Measurements from ENCODE around the gene CCDC83.

Gene CCDC83

DNA sequence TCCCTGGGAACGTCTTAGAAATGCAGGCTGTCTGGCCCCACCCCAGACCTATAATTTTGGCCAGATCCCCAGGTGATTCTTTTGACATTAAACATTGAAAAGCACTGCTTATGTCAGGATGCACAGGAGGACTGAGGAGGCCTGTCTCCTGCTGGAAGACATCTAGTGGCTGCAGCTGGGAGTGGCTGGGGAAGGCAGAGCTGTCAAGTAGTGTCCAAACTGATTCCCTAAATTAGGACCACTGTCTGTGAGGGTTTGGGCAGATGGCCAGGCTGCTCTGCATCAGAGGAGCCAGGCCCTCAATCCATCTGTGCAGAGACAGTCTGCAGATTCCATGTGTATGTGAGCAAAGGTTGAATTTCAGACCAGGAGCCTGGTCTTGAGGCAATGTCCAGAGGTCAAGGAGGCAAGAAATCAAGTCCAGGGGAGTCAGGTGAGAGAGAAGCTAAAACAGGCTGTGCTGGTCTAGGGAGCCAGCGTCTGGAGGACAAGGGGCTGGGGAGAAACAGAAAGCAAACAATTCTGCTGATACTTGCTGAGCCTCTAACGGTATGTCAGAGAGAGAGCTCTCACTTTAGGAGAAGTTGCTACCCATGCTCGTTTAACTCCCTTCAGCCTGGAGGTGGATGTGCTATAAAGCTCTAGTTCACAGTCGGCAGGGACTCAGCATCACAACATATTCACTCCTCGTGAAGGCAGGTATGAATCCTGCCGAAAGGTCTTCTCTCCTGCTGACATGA, 28.9 kb upstream of the CCDC83 start:
- Histone ChIP-seq H3K36me3 (ENCODE audit: control insufficient read depth in 2 of 2, insufficient read depth in 1 of 2, low read length in 2 of 2) (no peaks in the 10 kb centered on the region), H3K4me1 (ENCODE audit: control insufficient read depth, insufficient read depth, low read length) (peaks cover 10% of the 10 kb centered on the region), H3K27ac (ENCODE audit: extremely low read depth, low read depth, low read length) (no peak overlapping the region), H3K9me3 (ENCODE audit: control insufficient read depth, insufficient read depth, low read depth, low read length) (no peaks in the 10 kb centered on the region), H3K4me3 (ENCODE audit: low read depth, low read length) (no peak overlapping the region)
- ChIA-PET CTCF (interaction anchor here (0.7 to 3.2 kb wide), 8 partner anchors 12 to 405 kb away, joined by 3 to 21 read pairs (median 4); partner anchors contain the start of gene CCDC83), POLR2A (no interaction called here)
- TF ChIP-seq, protein P1, sequence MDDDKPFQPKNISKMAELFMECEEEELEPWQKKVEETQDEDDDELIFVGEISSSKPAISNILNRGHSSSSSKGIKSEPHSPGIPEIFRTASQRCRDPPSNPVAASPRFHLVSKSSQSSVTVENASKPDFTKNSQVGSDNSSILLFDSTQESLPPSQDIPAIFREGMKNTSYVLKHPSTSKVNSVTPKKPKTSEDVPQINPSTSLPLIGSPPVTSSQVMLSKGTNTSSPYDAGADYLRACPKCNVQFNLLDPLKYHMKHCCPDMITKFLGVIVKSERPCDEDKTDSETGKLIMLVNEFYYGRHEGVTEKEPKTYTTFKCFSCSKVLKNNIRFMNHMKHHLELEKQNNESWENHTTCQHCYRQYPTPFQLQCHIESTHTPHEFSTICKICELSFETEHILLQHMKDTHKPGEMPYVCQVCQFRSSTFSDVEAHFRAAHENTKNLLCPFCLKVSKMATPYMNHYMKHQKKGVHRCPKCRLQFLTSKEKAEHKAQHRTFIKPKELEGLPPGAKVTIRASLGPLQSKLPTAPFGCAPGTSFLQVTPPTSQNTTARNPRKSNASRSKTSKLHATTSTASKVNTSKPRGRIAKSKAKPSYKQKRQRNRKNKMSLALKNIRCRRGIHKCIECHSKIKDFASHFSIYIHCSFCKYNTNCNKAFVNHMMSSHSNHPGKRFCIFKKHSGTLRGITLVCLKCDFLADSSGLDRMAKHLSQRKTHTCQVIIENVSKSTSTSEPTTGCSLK (tag by site-specific recombination; IDR thresholded peaks at IDR 0.05) = no peak
- TF ChIP-seq, protein P2, sequence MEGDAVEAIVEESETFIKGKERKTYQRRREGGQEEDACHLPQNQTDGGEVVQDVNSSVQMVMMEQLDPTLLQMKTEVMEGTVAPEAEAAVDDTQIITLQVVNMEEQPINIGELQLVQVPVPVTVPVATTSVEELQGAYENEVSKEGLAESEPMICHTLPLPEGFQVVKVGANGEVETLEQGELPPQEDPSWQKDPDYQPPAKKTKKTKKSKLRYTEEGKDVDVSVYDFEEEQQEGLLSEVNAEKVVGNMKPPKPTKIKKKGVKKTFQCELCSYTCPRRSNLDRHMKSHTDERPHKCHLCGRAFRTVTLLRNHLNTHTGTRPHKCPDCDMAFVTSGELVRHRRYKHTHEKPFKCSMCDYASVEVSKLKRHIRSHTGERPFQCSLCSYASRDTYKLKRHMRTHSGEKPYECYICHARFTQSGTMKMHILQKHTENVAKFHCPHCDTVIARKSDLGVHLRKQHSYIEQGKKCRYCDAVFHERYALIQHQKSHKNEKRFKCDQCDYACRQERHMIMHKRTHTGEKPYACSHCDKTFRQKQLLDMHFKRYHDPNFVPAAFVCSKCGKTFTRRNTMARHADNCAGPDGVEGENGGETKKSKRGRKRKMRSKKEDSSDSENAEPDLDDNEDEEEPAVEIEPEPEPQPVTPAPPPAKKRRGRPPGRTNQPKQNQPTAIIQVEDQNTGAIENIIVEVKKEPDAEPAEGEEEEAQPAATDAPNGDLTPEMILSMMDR (tag by site-specific recombination; IDR thresholded peaks at IDR 0.05) = peak; percentile 16; the same call in 1 of the 2 replicates
- 0 out of 2 replicates have a peak, but pooled peaks have one; percentile 12 for TF ChIP-seq ZNF654 (tag by site-specific recombination; IDR thresholded peaks at IDR 0.05; ENCODE audit: low read depth)
- peak; percentile 80 for TF ChIP-seq PRDM1 (tag by site-specific recombination; IDR thresholded peaks at IDR 0.05)
- no peak for TF ChIP-seq ZNF266 (tag by site-specific recombination; IDR thresholded peaks at IDR 0.05; ENCODE audit: low read depth)

DNA sequence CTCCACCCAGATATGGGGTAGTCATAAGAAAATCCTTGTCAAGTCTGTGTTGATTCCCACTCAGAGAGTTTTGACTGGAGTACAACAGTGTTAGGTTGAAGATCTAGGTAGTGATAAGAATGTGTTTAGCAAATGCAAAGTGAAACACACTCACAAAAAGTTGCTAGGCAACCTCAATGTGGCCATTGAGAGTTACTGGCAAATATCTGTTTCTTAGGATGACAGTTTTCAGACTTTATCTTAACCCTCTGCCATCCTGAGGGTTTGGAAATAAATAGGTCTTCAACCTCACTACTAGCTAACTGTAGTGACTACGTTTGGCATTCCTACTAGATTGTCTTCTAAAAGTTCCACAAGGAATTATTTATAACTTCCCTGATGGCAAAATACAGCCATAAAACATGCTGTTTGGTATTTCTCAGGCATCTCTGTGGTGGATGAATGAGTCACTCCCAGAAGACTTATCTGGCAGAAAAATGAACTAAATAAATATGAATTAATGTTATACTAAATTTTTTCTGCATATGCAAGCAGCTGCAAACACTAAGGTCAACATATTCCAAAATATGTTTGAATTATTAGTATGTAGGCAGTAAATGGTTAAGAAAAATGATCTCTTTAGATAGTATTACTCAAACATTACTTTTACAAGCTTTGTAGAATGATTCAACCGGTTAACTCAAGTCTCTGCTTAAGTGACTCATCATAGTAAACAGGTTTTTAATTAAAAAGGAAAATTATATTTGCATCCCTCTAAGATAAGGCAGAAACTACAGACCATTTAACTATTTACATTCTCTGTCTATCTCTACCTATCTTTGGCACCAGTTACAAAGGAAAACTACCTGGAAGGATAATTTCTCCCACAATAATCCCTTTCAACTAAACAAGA, 27.2 kb upstream of the CCDC83 start:
- Histone ChIP-seq H3K4me1 (ENCODE audit: control insufficient read depth, insufficient read depth, low read length) (peaks cover 10% of the 10 kb centered on the region), H3K36me3 (ENCODE audit: control insufficient read depth in 2 of 2, insufficient read depth in 1 of 2, low read length in 2 of 2) (no peaks in the 10 kb centered on the region), H3K27ac (ENCODE audit: extremely low read depth, low read depth, low read length) (no peak overlapping the region; the same call in 1 of the 2 replicates), H3K9me3 (ENCODE audit: control insufficient read depth, insufficient read depth, low read depth, low read length) (no peaks in the 10 kb centered on the region), H3K4me3 (ENCODE audit: low read depth, low read length) (no peak overlapping the region)
- POLR2A ChIA-PET = interaction anchor here (1.5 kb wide), 1 partner anchor 32 kb away, joined by 5 read pairs; no protein-coding TSS in a partner anchor
- CTCF ChIA-PET = interaction anchor here (0.6 to 3.2 kb wide), 6 partner anchors 9 to 232 kb away, joined by 3 to 21 read pairs (median 4); partner anchors contain the start of gene CCDC83
- TF ChIP-seq, protein P3, sequence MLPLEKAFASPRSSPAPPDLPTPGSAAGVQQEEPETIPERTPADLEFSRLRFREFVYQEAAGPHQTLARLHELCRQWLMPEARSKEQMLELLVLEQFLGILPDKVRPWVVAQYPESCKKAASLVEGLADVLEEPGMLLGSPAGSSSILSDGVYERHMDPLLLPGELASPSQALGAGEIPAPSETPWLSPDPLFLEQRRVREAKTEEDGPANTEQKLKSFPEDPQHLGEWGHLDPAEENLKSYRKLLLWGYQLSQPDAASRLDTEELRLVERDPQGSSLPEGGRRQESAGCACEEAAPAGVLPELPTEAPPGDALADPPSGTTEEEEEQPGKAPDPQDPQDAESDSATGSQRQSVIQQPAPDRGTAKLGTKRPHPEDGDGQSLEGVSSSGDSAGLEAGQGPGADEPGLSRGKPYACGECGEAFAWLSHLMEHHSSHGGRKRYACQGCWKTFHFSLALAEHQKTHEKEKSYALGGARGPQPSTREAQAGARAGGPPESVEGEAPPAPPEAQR (tag by site-specific recombination; IDR thresholded peaks at IDR 0.05) = no peak
- no peak for TF ChIP-seq ZNF555 (tag by site-specific recombination; conservative IDR thresholded peaks at IDR 0.05)
- TF ChIP-seq ZNF843 (tag by site-specific recombination; IDR thresholded peaks at IDR 0.05) = peak; percentile 60; the same call in 1 of the 2 replicates
- TF ChIP-seq SCRT1 (tag by site-specific recombination; IDR thresholded peaks at IDR 0.05; ENCODE audit: borderline replicate concordance) = no peak
- TF ChIP-seq ZNF558 (tag by site-specific recombination; IDR thresholded peaks at IDR 0.05) = no peak
- no peak for TF ChIP-seq TCF7L2 (IDR thresholded peaks at IDR 0.05; ENCODE audit: borderline replicate concordance, low read depth, low read length)
- TF ChIP-seq ZNF138 (tag by site-specific recombination; IDR thresholded peaks at IDR 0.05; ENCODE audit: borderline replicate concordance) = no peak
- TF ChIP-seq, protein P4, sequence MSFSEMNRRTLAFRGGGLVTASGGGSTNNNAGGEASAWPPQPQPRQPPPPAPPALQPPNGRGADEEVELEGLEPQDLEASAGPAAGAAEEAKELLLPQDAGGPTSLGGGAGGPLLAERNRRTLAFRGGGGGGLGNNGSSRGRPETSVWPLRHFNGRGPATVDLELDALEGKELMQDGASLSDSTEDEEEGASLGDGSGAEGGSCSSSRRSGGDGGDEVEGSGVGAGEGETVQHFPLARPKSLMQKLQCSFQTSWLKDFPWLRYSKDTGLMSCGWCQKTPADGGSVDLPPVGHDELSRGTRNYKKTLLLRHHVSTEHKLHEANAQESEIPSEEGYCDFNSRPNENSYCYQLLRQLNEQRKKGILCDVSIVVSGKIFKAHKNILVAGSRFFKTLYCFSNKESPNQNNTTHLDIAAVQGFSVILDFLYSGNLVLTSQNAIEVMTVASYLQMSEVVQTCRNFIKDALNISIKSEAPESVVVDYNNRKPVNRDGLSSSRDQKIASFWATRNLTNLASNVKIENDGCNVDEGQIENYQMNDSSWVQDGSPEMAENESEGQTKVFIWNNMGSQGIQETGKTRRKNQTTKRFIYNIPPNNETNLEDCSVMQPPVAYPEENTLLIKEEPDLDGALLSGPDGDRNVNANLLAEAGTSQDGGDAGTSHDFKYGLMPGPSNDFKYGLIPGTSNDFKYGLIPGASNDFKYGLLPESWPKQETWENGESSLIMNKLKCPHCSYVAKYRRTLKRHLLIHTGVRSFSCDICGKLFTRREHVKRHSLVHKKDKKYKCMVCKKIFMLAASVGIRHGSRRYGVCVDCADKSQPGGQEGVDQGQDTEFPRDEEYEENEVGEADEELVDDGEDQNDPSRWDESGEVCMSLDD (tag by site-specific recombination; IDR thresholded peaks at IDR 0.05) = no peak
- TF ChIP-seq ZFHX2 (tag by site-specific recombination; conservative IDR thresholded peaks at IDR 0.05) = no peak
- no peak for TF ChIP-seq ZNF292 (tag by site-specific recombination; IDR thresholded peaks at IDR 0.05; ENCODE audit: borderline replicate concordance, low read depth)
- TF ChIP-seq ZNF664 (tag by site-specific recombination; IDR thresholded peaks at IDR 0.05) = no peak
- no peak for TF ChIP-seq ZNF214 (tag by site-specific recombination; IDR thresholded peaks at IDR 0.05; ENCODE audit: borderline replicate concordance)
- TF ChIP-seq, protein P5, sequence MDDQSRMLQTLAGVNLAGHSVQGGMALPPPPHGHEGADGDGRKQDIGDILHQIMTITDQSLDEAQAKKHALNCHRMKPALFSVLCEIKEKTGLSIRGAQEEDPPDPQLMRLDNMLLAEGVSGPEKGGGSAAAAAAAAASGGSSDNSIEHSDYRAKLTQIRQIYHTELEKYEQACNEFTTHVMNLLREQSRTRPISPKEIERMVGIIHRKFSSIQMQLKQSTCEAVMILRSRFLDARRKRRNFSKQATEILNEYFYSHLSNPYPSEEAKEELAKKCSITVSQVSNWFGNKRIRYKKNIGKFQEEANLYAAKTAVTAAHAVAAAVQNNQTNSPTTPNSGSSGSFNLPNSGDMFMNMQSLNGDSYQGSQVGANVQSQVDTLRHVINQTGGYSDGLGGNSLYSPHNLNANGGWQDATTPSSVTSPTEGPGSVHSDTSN (CRISPR knock-in tag; IDR thresholded peaks at IDR 0.05) = no peak
- no peak for TF ChIP-seq HOXC10 (CRISPR knock-in tag; IDR thresholded peaks at IDR 0.05)

Data from HEK293 (cell line).